ENCODE results near the gene BMP2. TPM values are rescaled to one million over a fixed set of nuclear protein-coding genes. Genes with fewer than 3 reads are reported as not detected.
A peak's percentile ranks its signal among the peaks of the same experiment; 100 is the strongest.

Gene BMP2
- total RNA-seq, result 1 to 10 TPM; 6.9 to 8.9 TPM

- Histone ChIP-seq H3K36me3 (no peaks in the 10 kb centered on the region), H3K4me1 (peaks cover 0 to 30% of the 10 kb centered on the region in 2 donors), H3K27me3 (peaks cover 0 to 8% of the 10 kb centered on the region in 2 donors), H3K4me3 (peak within 1 kb of the TSS; percentile 67 to 71), H3K9me3 (no peaks in the 10 kb centered on the region), H3K27ac (peak within 1 kb of the TSS; percentile 67 to 77)
- DNase-seq (ENCODE audit: low spot score), result no peak
- TF ChIP-seq CTCF (IDR thresholded peaks at IDR 0.05), result no peak
These were observed at the start of gene BMP2 for GRCh38 chr20:6767536-6768227. Gene BMP2, plus strand, starts transcription at chr20:6767686. Its CDS starts 2,441 bp downstream, at chr20:6770127.

- TF ChIP-seq CTCF (IDR thresholded peaks at IDR 0.05), result no peak
- no peak overlapping the region for H3K4me3 ChIP-seq
- H3K27me3 ChIP-seq, result no peaks in the 10 kb centered on the region
- H3K9me3 ChIP-seq, result no peaks in the 10 kb centered on the region
- no peak overlapping the region for H3K27ac ChIP-seq
- no peaks in the 10 kb centered on the region for H3K4me1 ChIP-seq
- H3K36me3 ChIP-seq, result no peaks in the 10 kb centered on the region
- DNase-seq (ENCODE audit: low spot score), result no peak
These were observed 48.7 kb upstream of the BMP2 start for GRCh38 chr20:6718662-6719368.

DNA sequence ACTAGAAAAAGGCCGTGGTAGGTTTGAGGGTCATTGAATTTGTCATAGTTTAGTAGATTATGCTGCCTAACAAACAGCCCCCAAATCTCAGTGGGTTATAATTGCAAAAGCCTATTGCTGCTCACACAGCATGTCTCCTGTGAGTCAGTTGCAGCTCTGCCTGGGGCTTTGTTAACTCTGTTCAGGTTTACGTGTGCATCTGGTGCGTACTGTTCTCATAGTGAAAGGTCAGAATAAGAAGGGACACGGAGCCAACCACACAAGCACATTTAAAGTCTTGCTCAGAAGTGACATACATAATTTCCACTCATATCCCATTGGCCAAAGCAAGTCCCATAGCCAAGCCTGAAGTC, 48.1 kb upstream of the BMP2 start:
- Histone ChIP-seq H3K9me3 (no peaks in the 10 kb centered on the region), H3K36me3 (no peaks in the 10 kb centered on the region), H3K27me3 (no peaks in the 10 kb centered on the region), H3K27ac (no peak overlapping the region), H3K4me3 (no peak overlapping the region), H3K4me1 (no peaks in the 10 kb centered on the region)
- no peak for TF ChIP-seq CTCF (IDR thresholded peaks at IDR 0.05)
- no peak for DNase-seq (ENCODE audit: low spot score)

DNA sequence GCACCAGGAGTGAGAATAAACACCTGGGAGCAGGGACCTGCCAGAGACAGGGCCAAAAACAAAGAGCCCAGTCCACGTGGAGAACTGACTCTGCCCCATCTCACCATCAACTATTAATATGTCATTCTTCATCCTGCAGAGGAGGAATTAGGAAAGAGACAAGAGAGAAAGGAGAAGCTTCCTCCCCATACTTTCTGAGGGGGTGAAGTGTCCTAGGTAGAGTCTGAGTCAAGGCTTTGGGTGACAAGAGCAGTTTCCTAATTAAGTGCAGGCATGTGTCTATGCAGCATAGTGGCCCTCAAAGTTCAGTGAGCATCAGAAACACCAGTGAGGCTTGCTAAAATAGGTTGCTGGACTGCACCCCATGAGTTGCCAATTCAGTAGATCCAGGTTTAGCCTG, 40.7 kb upstream of the BMP2 start:
- H3K27me3 ChIP-seq, result no peaks in the 10 kb centered on the region
- H3K9me3 ChIP-seq, result no peaks in the 10 kb centered on the region
- H3K36me3 ChIP-seq, result no peaks in the 10 kb centered on the region
- H3K4me1 ChIP-seq, result no peaks in the 10 kb centered on the region
- H3K4me3 ChIP-seq, result no peak overlapping the region
- no peak overlapping the region for H3K27ac ChIP-seq
- TF ChIP-seq CTCF (IDR thresholded peaks at IDR 0.05), result no peak
- no peak for DNase-seq (ENCODE audit: low spot score)

DNA sequence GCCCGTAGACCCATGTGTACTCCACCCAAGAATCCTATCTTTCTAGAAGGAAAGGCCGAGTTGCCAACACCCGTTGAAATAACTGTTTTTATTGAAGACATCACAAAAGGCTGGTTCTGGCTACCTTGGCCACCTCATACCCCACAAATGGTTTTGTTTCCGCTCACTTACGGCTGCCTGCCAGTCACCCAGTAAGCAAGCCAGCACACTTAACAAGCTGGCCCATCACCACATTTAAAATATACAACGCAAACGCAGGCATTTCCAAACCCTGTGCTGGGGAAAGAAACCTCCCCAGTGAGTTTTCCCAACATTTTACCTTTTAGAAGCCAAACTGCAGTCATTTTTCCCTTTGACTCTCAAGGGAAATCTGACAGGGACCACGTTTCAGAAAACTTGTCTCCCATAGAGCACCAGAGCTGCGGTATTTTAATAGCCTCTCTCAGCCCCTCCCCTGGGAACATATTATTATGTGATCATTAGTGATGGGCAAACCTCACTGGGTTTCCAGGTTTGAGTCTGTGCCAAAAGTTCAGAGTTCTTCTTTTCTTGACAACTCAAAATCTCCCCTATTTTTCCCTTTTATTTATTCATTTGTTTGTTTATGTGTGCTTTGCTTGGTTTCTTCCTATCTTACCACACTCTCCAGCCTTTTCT, 36.7 kb upstream of the BMP2 start:
- H3K27ac ChIP-seq, result peak overlapping the region in 1 of 2 donors; percentile 7
- no peak for TF ChIP-seq CTCF (IDR thresholded peaks at IDR 0.05)
- no peak for DNase-seq (ENCODE audit: low spot score)

More for the DNA sequence above, 36.7 kb upstream of the BMP2 start:
- Histone ChIP-seq H3K4me3 (no peak overlapping the region), H3K27me3 (no peaks in the 10 kb centered on the region), H3K4me1 (no peaks in the 10 kb centered on the region), H3K36me3 (no peaks in the 10 kb centered on the region), H3K9me3 (peaks cover 0 to 8% of the 10 kb centered on the region in 2 donors)
